GM21717 (cell line): ENCODE measurements around the gene LGI2.
"Not testable (repeated sequence)": the region's sequence is repeated elsewhere in the genome, so short reads cannot be mapped to it uniquely, and the experiment has no call there.

Experiments
- ATAC-seq: cut with Tn5 transposase; IDR thresholded peaks from one replicate; pipeline ENCODE4 v1.9.1; 2021; ENCODE audit warnings: mild to moderate bottlenecking, moderate library complexity; ENCODE audit not compliant: unreplicated experiment

The LGI2 gene

DNA sequence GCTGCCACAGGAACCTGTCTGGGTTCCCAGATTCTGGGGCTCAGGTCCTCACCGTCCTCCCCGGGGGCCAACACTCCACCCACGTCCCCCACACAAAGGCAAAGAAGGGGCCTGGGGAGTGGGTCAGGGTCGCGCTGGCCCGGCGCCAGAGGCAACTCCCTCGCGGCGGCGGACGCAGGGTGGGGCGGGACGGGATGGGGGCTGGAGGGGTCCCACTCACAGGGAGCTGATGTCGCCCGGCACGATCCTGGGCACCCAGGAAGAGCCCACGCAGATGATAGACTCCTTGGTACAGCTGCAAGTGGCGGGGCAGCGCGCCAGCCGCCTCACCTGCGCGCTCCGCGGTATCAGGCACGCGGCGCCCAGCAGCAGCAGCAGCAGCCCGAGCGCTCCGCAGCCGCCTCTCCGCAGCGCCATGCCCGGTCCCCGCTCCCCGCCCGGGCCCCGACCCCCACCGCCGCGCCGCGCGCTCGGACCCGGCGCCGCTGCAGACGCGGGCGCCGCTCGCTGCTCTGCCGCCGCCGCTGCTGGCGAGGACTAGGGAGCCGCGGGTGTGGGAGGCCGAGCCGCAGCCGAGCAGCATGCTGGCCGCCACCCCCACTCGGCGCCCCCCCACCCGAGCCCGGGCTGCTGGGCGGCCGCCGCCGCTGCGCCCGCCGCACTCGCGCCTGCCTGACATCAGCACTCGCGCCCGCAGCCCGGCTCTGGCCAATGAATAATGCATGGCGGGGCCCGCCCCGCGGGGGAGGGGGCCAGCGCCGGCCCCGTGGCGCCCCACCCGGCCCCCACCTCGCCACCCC is at the start of gene LGI2:
Gene LGI2 (minus strand): TSS at position 670 of the 800 bp plus-strand sequence. CDS start 253 bp downstream, at position 417.
- no peak for ATAC-seq

GRCh38 chr4:25078523-25078922 is 47.8 kb upstream of the LGI2 start:
- ATAC-seq: no peak

DNA sequence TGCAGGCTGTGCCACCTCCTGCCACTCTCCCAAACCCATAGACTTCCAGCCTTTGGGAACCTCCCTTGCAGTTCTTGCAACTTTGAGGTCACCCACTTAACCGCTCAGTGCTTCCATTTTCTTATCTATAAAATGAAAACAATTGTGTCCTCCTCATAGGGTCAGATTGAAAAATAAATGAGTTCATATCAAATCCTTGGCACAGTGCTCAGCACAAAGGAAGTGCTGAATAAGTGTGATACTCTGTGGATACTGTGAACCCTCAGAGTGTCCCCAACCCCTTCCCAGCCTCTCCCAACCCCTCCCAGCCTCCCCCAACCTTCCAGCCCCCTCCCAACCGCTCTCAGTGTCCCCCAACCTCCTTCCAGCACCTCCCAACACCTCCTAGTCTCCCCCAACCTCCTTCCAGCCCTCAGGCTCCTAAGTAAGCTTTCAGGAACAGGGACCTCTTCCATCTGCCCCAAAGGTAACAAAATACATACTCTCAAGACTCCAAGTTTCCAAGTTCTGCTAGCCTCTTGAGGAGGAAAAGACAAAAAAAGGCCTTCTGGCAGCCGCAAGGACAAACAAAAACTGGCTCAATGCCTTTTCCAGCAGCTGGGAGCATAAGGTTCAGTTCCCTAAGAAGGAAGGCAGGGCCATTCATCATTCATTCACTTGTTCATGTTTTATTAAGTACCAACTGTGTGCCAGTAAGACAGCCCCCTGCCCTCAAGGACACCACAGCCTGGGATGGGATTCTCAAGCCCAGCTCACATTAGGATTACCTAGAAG is 46.1 kb upstream of the LGI2 start:
- ATAC-seq: no peak

- ATAC-seq: no peak
Measured at GRCh38 chr4:25075851-25076250, 45.1 kb upstream of the LGI2 start.

DNA sequence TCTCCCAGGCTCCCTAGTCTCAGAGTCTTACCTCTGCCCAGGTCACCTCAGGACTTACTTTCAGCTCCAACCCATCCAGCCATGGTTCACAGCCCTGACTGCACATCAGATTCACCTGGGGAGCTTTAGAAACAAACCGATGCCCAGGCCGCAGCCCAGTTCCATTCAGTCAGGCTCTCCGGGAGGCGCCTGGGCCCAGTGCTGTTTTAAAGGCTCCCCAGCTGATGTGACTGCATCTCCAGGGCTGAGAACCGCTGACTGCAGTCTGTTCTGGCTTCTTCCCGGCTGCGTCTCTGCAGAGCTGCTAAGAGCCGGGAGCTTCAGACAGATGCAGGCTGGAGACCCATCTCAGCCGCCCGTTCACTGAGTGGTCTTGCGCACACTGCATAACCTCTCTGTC is 44.4 kb upstream of the LGI2 start:
- ATAC-seq: no peak

DNA sequence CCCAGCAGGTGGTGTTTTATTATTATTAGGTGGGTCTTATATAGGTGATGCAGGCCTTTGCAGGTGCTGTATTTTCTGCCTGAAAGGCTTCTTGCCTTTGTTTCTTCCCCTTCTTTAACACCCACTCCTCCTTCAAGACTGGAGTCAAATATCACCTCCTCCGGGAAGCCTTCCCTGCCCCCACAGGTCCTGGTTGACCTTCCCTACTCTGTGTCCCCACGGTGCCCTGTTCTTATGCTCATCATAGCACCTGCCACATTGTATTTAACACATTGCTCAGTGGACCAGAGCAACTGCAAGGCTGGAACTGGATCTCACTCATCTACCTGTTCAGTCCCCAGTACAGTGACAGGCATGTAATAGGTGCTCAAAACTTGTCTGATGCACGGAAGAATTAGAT is 39.8 kb upstream of the LGI2 start:
- ATAC-seq: no peak

DNA sequence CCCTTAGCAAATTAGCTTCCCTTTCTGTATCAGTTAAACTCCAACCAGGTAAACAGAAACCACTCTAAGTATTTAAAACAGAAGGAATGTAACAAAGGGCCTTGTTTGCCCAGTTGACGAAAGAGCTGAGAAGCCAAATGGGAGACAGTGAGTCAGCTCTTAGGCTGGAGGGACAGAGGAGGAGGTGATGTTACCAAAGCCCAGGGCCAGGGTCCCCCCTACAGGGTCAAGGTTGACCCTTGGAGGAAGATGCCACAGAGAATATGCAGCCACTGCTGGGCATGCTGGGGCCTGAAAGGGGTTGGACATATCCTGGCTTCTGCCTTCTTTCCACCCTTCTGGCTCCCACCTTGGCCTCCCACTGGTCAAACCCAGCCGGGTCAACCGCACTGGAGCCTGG is 38.3 kb upstream of the LGI2 start:
- no peak for ATAC-seq

DNA sequence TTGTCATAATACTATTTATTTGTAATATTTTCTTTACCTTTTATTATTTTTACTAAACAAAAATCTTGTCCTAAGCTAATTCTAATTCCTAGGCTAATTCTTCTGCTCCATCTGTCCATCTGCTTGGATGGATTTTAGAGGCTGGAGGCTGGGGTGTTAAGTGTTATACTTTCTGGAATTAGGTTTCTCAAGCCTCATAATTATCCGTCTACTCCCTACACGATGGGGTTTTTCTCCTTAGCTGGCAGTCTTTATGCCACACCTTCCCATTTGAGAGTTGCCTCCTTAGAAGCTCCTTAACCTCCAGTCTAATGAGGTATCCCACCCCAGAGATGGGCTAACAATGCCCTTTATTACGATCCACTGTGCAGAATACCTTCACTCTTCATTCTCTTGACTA is 37.6 kb upstream of the LGI2 start:
- no peak for ATAC-seq

DNA sequence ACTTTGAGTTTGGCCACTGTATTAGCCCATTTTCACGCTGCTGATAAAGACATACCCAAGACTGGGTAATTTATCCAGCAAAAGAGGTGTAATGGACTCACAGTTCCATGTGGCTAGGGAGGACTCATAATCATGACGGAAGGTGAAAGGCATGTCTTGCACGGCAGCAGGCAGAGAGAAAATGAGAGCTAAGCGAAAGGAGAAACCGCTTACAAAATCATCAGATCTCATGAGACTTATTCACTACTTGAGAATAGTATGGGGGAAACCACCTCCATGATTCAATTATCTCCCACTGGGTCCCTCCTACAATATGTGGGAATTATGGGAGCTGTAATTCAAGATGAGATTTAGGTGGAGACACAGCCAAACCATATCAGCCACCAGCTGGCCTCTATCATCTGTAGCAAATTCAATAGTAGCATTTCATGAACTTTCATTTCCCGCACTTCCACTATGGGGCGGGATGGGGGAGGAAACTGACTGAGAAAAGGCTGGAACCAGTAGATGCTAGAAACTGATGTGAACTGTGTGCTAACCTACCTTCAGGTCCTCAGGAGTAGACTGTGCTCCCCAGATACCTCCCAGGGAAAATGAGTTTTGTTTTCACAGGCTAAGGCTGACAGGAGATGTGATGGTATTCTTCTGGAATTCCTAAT is 35.3 kb upstream of the LGI2 start:
- no peak for ATAC-seq

DNA sequence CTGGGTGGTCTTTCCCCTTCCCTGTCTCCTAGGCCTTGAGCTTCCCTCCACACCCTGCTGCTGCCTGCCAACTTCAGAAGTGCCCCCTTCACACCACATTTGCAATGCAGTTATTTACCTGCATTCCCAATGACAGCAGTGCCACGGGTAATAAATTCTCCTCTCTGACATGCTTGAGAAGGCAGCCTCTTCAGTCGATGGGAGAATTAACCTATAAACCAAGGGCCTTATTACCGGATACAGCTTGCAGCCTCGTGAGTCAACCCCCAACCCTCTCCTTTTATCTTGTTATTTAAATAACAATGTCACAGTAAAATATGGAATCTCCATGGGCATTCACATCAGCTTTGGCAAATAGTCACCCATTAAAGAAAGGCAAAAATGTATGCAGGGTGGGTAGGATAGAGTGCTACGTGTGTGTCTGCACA is 34.7 kb upstream of the LGI2 start:
- no peak for ATAC-seq

GRCh38 chr4:25064447-25064846 is 33.7 kb upstream of the LGI2 start:
- not testable (repeated sequence) for ATAC-seq

- ATAC-seq: no peak
Measured at GRCh38 chr4:25063116-25063515, 32.4 kb upstream of the LGI2 start.

GRCh38 chr4:25062098-25062497 is 31.4 kb upstream of the LGI2 start:
- ATAC-seq: no peak

GRCh38 chr4:25061602-25062001 is 30.9 kb upstream of the LGI2 start:
- no peak for ATAC-seq

DNA sequence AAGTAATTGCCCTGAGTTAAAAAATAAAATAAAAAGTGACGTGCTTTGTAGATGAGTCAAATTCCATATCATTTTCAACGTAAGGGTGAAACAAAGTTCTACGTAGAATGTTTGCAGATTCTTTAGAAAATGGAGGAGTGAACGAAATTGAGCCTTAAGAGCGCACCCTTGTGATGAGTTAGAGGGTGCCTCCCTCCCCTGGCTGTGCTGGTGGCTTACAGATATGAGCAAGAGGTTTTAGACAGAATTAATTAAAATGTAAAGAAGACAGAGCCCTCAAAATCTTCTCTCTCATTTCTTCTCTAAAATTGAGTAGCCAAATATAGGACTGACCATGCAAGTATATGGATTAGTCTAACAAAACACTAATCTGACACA is 30.2 kb upstream of the LGI2 start:
- ATAC-seq: no peak

GRCh38 chr4:25060241-25060962 is 29.7 kb upstream of the LGI2 start:
- no peak for ATAC-seq

DNA sequence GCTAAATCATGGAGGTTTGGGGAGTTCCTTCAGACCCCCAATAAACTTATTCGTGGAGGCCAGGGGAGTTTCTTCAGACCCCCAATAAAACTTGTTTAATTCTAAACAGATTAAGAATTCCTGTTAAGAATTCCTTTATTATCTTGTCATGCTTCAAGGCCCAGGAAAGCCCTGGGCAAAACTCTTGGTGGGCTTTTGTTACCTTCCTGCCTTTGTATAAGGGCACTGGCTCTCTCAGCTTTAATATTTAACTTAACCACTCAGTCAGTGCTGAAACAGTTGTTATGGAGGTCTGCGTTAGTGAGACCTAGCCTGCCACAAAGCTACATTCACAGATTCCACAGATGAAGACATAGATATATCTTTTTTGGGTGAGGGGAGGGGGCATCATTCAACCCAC is 29.0 kb upstream of the LGI2 start:
- ATAC-seq: no peak

- no peak for ATAC-seq
Measured at GRCh38 chr4:25058796-25059195, 28.1 kb upstream of the LGI2 start.

DNA sequence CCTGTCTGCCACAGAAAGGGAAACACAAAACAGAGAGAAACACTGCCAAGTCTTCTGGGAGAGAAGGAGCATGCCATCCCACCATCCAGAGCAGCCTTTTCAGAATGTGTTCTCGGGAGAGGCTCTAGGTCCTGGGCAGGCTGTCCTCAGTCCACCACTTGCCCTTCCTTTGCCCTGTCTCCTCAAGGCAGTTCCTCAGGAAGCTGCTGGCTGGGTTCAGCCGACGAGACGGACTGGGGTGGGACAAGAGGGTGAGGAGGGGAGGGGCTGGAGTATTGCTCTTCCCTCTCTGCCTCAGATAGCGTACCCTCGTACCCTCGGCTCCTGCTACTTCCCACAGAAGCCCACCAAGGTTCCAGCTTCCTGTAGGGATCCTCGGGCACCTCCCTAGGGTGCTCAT is 26.6 kb upstream of the LGI2 start:
- no peak for ATAC-seq

GRCh38 chr4:25052037-25052436 is 21.3 kb upstream of the LGI2 start:
- not testable (repeated sequence) for ATAC-seq

- no peak for ATAC-seq
Measured at GRCh38 chr4:25051534-25051933, 20.8 kb upstream of the LGI2 start.
